Stimulated activated CD4-positive, alpha-beta T cell treated with anti-CD3 and anti-CD28 coated beads, Interleukin-12 subunit alpha, Interleukin-12 subunit beta, amount 100 ng/mL, for 24 hours (primary cell): ENCODE results near the gene ZNF132.

Experiments used
- DNase-seq, 2 experiments: peaks; one replicate each; pipeline ENCODE4 v3.0.0-alpha.2; 2020; ENCODE audit warnings: low read depth in 2 of 2

The ZNF132 gene

GRCh38 chr19:58386576-58387337 lies 53.2 kb downstream of the ZNF132 start, which contains the start of gene RPS5:
Gene RPS5 (plus strand): TSS chr19:58387269. CDS start chr19:58388138, 869 bp downstream.
- DNase-seq, result peak; percentile 89 to 90

DNA sequence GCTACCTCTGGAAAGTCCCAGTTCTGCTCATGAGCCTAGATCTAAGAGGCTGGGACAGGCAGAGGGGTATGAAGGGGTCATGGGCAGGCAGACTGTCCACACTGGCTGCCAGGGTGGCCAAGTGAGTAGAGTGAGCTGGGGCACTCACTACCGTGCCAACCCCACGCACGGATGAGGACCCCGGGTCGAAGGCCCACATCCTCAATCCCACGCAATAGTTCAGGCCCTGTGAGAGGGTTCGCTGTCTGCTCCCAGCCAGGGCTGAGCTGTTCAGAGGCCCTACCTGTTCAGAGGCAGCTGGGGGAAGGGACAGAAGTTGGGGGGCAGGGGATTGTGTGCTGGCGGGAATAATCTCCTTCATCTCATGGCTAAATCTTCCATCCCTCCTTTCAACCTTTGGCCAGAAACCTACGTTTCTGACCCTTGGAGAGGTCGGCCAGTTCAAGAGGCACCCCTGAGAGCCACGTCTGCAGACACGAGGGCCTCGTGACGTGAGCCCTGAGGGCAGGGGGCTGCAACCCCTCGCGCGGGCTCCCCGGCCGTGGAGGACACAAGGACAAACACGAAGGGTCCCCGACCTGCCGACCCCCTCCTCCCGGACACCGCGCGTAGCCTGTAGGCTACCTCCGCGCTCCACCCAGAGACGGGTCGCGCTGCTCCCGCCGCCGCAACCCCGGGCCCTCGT lies 53.9 kb downstream of the ZNF132 start:
- DNase-seq, result peak in 1 of 2 experiments; percentile 25

GRCh38 chr19:58385313-58385890 lies 54.6 kb downstream of the ZNF132 start:
- no peak for DNase-seq

- DNase-seq, result no peak
Observed at GRCh38 chr19:58382997-58383603, 56.9 kb downstream of the ZNF132 start.
